Gastroesophageal sphincter (tissue), 3 donors: ENCODE data around the gene AIG1.

Experiments used
- EP300 ChIP-seq: sonication (generic); formaldehyde crosslinking; IDR thresholded peaks from one replicate; pipeline ENCODE4 v1.6.1; 2017; ENCODE audit warnings: antibody characterized with exemption, mild to moderate bottlenecking
- POLR2A ChIP-seq, 2 donors: fragments of 450-650 bp; IDR thresholded peaks; one replicate each; pipeline ENCODE4 v1.6.1; 2017; ENCODE audit warnings: antibody characterized with exemption in 2 of 2, mild to moderate bottlenecking in 2 of 2, moderate library complexity in 1 of 2
- TF ChIP-seq, protein P1 (sequence below), 4 experiments: fragments of 200-600 bp in 2 of 4; fragments of 450-650 bp in 2 of 4; sonication (generic) in 1 of 4; IDR thresholded peaks; one replicate each; pipeline ENCODE4 v1.5.1; 2017 to 2019; ENCODE audit warnings: antibody characterized with exemption in 4 of 4, mild to moderate bottlenecking in 2 of 4, moderate library complexity in 2 of 4

DNA sequence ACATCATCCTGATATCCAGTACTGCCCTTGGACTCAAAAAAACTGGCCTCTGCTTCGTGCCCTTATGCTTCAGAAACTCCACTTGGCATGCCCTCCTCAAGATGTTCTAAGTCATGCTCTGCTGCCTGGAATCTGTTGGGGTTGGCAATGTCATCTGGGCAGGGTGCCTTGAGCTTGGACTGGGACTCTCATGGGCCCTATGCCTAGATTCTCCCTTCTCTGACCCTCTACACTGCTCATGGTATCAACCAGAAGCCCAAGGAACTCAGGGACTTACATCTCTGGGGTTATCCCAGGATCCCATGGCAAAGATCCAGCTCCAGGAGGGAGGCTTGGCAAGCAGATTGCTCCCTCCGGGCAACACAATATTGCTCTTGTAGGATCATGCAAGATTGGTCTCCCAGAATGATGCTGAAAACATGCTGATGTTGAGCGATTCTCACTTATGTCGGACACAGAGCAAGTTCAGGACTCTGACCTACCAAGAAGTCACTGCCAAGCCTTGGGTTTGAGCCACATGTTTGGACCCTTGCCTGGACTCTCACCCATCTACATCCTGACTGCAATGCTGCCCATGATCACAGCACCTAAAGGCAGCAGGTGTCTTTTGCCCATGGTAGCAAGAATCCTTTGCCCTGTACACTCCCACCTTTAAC lies 301.0 kb downstream of the AIG1 start:
- TF ChIP-seq POLR2A (IDR thresholded peaks at IDR 0.05) (no peak), EP300 (no peak)
- TF ChIP-seq, protein P1, sequence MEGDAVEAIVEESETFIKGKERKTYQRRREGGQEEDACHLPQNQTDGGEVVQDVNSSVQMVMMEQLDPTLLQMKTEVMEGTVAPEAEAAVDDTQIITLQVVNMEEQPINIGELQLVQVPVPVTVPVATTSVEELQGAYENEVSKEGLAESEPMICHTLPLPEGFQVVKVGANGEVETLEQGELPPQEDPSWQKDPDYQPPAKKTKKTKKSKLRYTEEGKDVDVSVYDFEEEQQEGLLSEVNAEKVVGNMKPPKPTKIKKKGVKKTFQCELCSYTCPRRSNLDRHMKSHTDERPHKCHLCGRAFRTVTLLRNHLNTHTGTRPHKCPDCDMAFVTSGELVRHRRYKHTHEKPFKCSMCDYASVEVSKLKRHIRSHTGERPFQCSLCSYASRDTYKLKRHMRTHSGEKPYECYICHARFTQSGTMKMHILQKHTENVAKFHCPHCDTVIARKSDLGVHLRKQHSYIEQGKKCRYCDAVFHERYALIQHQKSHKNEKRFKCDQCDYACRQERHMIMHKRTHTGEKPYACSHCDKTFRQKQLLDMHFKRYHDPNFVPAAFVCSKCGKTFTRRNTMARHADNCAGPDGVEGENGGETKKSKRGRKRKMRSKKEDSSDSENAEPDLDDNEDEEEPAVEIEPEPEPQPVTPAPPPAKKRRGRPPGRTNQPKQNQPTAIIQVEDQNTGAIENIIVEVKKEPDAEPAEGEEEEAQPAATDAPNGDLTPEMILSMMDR (IDR thresholded peaks at IDR 0.05): no peak
